GM18502 (cell line): ENCODE results near the gene MYL6B.
"Not testable (repeated sequence)": the region's sequence is repeated elsewhere in the genome, so short reads cannot be mapped to it uniquely, and the experiment has no call there.

Experiments
- ATAC-seq: cut with Tn5 transposase; IDR thresholded peaks from one replicate; pipeline ENCODE4 v1.9.1; 2021; ENCODE audit warnings: mild to moderate bottlenecking; ENCODE audit not compliant: unreplicated experiment, poor library complexity

The MYL6B gene

GRCh38 chr12:56152132-56152755, at the start of gene MYL6B:
Gene MYL6B, plus strand, starts transcription at chr12:56152587. Its CDS starts 1,332 bp downstream, at chr12:56153919.
- peak; percentile 83 for ATAC-seq

- no peak for ATAC-seq
Observed at GRCh38 chr12:56102683-56103065, 49.7 kb upstream of the MYL6B start.

- no peak for ATAC-seq
Observed at GRCh38 chr12:56103066-56103711, 49.2 kb upstream of the MYL6B start.

GRCh38 chr12:56103823-56104108, 48.6 kb upstream of the MYL6B start:
- ATAC-seq: no peak

- ATAC-seq: peak; percentile 96
Observed at GRCh38 chr12:56104109-56104814, 48.1 kb upstream of the MYL6B start, which contains the start of gene PA2G4. Gene PA2G4, plus strand, starts transcription at chr12:56104559. Its CDS starts 179 bp downstream, at chr12:56104738.

GRCh38 chr12:56104815-56105608, 47.4 kb upstream of the MYL6B start:
- ATAC-seq: peak; percentile 9

GRCh38 chr12:56105609-56105902, 46.8 kb upstream of the MYL6B start:
- ATAC-seq: no peak

GRCh38 chr12:56107242-56107641, 45.1 kb upstream of the MYL6B start:
- no peak for ATAC-seq

- ATAC-seq: no peak
Observed at GRCh38 chr12:56110571-56110970, 41.8 kb upstream of the MYL6B start.

GRCh38 chr12:56114084-56114483, 38.3 kb upstream of the MYL6B start:
- ATAC-seq: no peak

GRCh38 chr12:56115329-56115728, 37.1 kb upstream of the MYL6B start:
- ATAC-seq: no peak

- peak; percentile 46 for ATAC-seq
Observed at GRCh38 chr12:56116267-56117081, 35.9 kb upstream of the MYL6B start, which contains the start of gene RPL41. Gene RPL41, plus strand, starts transcription at chr12:56116633.

- ATAC-seq: not testable (repeated sequence)
Observed at GRCh38 chr12:56117082-56117706, 35.2 kb upstream of the MYL6B start.

- peak; percentile 82 for ATAC-seq
Observed at GRCh38 chr12:56117778-56118687, 34.4 kb upstream of the MYL6B start, which contains the start of gene ZC3H10. Gene ZC3H10, plus strand, starts transcription at chr12:56118266. Its CDS starts 2,297 bp downstream, at chr12:56120563.

- ATAC-seq: peak; percentile 4
Observed at GRCh38 chr12:56118688-56119357, 33.6 kb upstream of the MYL6B start.

GRCh38 chr12:56119361-56119796, 33.0 kb upstream of the MYL6B start:
- no peak for ATAC-seq

GRCh38 chr12:56120158-56120846, 32.1 kb upstream of the MYL6B start:
- no peak for ATAC-seq
